ENCODE data around the gene KCNC1. TPM values are rescaled to one million over a fixed set of nuclear protein-coding genes. Genes with fewer than 3 reads are reported as not detected.
A peak's percentile ranks its signal among the peaks of the same experiment; 100 is the strongest.

The KCNC1 gene
- total RNA-seq, 1 experiment from 2014 or later, result 0.04 TPM

DNA sequence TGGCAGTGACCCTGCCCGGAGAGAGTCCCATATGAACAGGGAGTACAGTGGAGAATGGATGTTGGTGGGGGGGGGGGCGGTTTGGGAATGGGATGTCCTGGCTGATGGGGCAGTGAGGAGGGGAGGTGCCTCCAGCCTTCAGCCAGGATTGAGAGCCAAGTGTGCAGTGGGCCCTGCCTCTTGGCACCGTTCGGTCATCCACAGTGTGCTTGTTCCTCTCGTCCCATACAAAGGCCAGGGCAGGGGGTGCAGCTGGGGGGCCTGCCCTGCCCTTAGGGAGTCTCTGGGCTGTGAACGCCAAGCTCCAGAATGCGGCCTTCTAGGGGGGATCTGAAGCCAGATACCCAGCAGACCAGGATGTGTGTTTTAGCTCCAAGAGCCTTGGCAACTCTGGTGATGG lies 34.0 kb downstream of the KCNC1 start:
- no peak overlapping the region for H3K56ac ChIP-seq (ENCODE audit: insufficient read length, low read depth, low read length)
- no peak overlapping the region for H3K9ac ChIP-seq (ENCODE audit: extremely low read depth, insufficient read length, low read length)
- H3K4me1 ChIP-seq (ENCODE audit: insufficient read depth, low read length), result no peaks in the 10 kb centered on the region
- H3K27ac ChIP-seq (ENCODE audit: insufficient read length, low read depth, low read length), result no peak overlapping the region
- H2BK12ac ChIP-seq (ENCODE audit: insufficient read length, low read depth, low read length), result no peak overlapping the region
- H3K79me2 ChIP-seq (ENCODE audit: insufficient read depth, low read length), result no peaks in the 10 kb centered on the region
- no peaks in the 10 kb centered on the region for H3K23me2 ChIP-seq (ENCODE audit: insufficient read length, low read depth, low read length, poor library complexity, severe bottlenecking)
- no peak overlapping the region for H2BK5ac ChIP-seq (ENCODE audit: insufficient read length, low read length)
- no peak overlapping the region for H3K4me2 ChIP-seq (ENCODE audit: insufficient read depth, insufficient read length, low read length)
- H3K36me3 Mint-ChIP-seq (ENCODE audit: insufficient read depth in 1 of 3, low read depth in 3 of 3), result no peaks in the 10 kb centered on the region
- H3K4ac ChIP-seq (ENCODE audit: low read depth, low read length), result no peak overlapping the region
- H3T11ph ChIP-seq (ENCODE audit: low read length), result no peak overlapping the region
- H3K27me3 Mint-ChIP-seq (ENCODE audit: low read depth), result no peaks in the 10 kb centered on the region; the same call in 1 of the 2 replicates
- DNase-seq, result no peak
- no peak overlapping the region for H4K5ac ChIP-seq (ENCODE audit: insufficient read length, low read depth, low read length)
- H3K9me3 Mint-ChIP-seq, result no peaks in the 10 kb centered on the region; a peak in 2 of 5 replicates
- no peaks in the 10 kb centered on the region for H4K20me1 ChIP-seq (ENCODE audit: control insufficient read depth, insufficient read depth, insufficient read length)
- H3K18ac ChIP-seq (ENCODE audit: insufficient read length, low read depth, low read length), result no peak overlapping the region
- H4K91ac ChIP-seq (ENCODE audit: insufficient read length, low read depth, low read length), result no peak overlapping the region
- WGBS (ENCODE audit: extremely low coverage, insufficient read length, low lambda C conversion rate), result no CpG with 5 or more reads among the region's 7 CpGs
- no peak overlapping the region for H2AFZ ChIP-seq (ENCODE audit: low read length)
- H2BK20ac ChIP-seq (ENCODE audit: low read depth, low read length, poor library complexity, severe bottlenecking), result no peak overlapping the region
- no peak overlapping the region for H2BK120ac ChIP-seq (ENCODE audit: low read depth, low read length, poor library complexity, severe bottlenecking)
- 0 out of 7 replicates have a peak overlapping the region, but pooled peaks of 1 of the 3 experiments have one; percentile 54 for H3K27ac Mint-ChIP-seq
- H3K27me3 ChIP-seq (ENCODE audit: insufficient read depth, low read length), result no peaks in the 10 kb centered on the region
- H2AK5ac ChIP-seq (ENCODE audit: insufficient read length, low read length), result no peak overlapping the region
- no peak overlapping the region for H4K8ac ChIP-seq (replicated peaks; ENCODE audit: insufficient read length, low read depth, low read length)
- TF ChIP-seq, protein P1, sequence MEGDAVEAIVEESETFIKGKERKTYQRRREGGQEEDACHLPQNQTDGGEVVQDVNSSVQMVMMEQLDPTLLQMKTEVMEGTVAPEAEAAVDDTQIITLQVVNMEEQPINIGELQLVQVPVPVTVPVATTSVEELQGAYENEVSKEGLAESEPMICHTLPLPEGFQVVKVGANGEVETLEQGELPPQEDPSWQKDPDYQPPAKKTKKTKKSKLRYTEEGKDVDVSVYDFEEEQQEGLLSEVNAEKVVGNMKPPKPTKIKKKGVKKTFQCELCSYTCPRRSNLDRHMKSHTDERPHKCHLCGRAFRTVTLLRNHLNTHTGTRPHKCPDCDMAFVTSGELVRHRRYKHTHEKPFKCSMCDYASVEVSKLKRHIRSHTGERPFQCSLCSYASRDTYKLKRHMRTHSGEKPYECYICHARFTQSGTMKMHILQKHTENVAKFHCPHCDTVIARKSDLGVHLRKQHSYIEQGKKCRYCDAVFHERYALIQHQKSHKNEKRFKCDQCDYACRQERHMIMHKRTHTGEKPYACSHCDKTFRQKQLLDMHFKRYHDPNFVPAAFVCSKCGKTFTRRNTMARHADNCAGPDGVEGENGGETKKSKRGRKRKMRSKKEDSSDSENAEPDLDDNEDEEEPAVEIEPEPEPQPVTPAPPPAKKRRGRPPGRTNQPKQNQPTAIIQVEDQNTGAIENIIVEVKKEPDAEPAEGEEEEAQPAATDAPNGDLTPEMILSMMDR (conservative IDR thresholded peaks at IDR 0.05), result no peak
- H3K14ac ChIP-seq (ENCODE audit: insufficient read depth, low read length), result no peak overlapping the region; the same call in 1 of the 2 replicates
- no peaks in the 10 kb centered on the region for H3K79me1 ChIP-seq (ENCODE audit: insufficient read depth, low read depth, low read length, poor library complexity, severe bottlenecking)
- no peaks in the 10 kb centered on the region for H3K9me3 ChIP-seq (ENCODE audit: control insufficient read depth, low read depth, low read length)
- peaks cover 4 to 15% of the 10 kb centered on the region in 2 experiments; a peak in 3 of 4 replicates for H3K4me1 Mint-ChIP-seq
- H3K23ac ChIP-seq (ENCODE audit: insufficient read length, low read depth, low read length), result no peak overlapping the region
- H3K4me3 Mint-ChIP-seq, result no peak overlapping the region
- no peak overlapping the region for H2BK15ac ChIP-seq (ENCODE audit: low read depth, low read length)
